ENCODE results near the gene CDPF1.

DNA sequence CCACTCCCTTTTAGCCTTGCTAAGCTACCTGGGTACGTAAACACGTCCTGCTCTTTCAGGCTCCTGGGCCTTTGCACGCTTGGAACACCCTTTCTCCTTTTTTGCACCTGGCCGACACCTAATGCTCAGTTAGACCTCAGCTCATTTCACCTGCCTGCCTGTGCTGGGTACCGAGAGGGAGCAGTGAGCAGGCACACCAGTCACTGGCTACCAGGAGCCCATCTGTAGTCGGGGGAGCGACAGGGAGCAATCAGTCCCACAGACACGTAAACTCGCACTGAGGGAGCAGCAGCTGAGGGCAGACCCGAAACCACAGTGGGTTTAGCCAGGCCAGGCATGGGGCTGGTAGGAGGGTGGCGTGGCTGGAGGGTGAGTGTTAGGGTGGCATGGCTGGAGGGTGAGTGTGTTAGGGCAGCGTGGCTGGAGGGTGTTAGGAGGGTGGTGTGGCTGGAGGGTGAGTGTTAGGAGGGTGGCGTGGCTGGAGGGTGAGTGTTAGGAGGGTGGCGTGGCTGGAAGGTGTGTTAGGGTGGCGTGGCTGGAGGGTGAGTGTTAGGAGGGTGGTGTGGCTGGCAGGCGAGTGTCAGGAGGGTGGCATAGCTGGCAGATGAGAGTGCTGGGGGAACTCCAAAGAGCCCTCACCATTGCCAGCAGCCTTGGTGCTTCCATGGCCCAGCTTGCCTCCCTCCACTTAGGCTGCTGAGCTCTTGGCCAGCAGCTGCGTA is 40.2 kb upstream of the CDPF1 start:
- TF ChIP-seq, protein P1, sequence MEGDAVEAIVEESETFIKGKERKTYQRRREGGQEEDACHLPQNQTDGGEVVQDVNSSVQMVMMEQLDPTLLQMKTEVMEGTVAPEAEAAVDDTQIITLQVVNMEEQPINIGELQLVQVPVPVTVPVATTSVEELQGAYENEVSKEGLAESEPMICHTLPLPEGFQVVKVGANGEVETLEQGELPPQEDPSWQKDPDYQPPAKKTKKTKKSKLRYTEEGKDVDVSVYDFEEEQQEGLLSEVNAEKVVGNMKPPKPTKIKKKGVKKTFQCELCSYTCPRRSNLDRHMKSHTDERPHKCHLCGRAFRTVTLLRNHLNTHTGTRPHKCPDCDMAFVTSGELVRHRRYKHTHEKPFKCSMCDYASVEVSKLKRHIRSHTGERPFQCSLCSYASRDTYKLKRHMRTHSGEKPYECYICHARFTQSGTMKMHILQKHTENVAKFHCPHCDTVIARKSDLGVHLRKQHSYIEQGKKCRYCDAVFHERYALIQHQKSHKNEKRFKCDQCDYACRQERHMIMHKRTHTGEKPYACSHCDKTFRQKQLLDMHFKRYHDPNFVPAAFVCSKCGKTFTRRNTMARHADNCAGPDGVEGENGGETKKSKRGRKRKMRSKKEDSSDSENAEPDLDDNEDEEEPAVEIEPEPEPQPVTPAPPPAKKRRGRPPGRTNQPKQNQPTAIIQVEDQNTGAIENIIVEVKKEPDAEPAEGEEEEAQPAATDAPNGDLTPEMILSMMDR (IDR thresholded peaks at IDR 0.05), result no peak
- no peak for TF ChIP-seq POLR2A (IDR thresholded peaks at IDR 0.05)
